ENCODE results near the gene SLC2A13.

DNA sequence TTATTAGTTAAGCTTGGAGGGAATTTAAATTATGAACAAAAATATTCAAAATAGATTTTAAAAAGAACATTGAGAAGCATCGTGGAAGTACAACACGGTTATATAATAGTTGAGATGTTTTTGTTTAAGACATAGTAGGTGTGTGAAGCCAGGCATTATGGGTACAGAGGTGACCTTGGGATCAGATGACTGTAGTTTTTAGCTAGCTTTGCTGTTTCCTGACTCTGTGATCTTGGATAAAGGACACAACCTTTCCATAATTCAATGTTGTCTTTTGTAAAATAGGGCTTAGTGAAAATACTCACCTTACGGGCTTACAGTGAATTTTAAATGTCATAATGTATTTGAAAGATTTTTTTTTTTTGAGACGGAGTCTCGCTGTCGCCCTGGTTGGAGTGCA lies 239.7 kb downstream of the SLC2A13 start:
- no peak for TF ChIP-seq POLR2AphosphoS5 (IDR thresholded peaks at IDR 0.05; ENCODE audit: borderline replicate concordance, low read depth, low read length)
- TF ChIP-seq EZH2 (IDR thresholded peaks at IDR 0.05) = no peak
- TF ChIP-seq FOXP2 (optimal IDR thresholded peaks at IDR 0.05; ENCODE audit: control extremely low read depth, extremely low read length, insufficient read depth) = no peak

All from SK-N-MC (cell line).